CD14-positive monocyte (primary cell): Measurements from ENCODE around the gene TMEM26. TPM values are rescaled to one million over a fixed set of nuclear protein-coding genes. Genes with fewer than 3 reads are reported as not detected.
A peak's percentile ranks its signal among the peaks of the same experiment; 100 is the strongest.

Source experiments
- DNase-seq, 3 donors: peaks; one replicate each; pipeline ENCODE4 v3.0.0-alpha.2; 2011 to 2022
- H2AFZ ChIP-seq: 2 replicates; pipeline ENCODE4 v1.6.0; 2012; ENCODE audit warnings: mild to moderate bottlenecking, low read depth, low read length, inconsistent platforms; ENCODE audit not compliant: insufficient read depth, poor library complexity, severe bottlenecking
- H3K27ac ChIP-seq, 2 donors: 1 replicate in 1 of 2; 2 replicates in 1 of 2; pipeline ENCODE4 v1.5.1; 2012 to 2013; ENCODE audit warnings: low read length in 2 of 2, control low read depth in 1 of 2, inconsistent platforms in 1 of 2, low read depth in 1 of 2, mild to moderate bottlenecking in 1 of 2
- H3K27me3 ChIP-seq, 2 donors: one replicate each; pipeline versions ENCODE4 v1.6.0 to v1.6.1; 2011 to 2013; ENCODE audit warnings: low read length in 2 of 2; ENCODE audit not compliant: control insufficient read depth in 2 of 2, insufficient read depth in 2 of 2
- H3K36me3 ChIP-seq, 2 donors: replicated peaks in 1 of 2; 1 replicate in 1 of 2; 2 replicates in 1 of 2; pipeline versions ENCODE4 v1.5.1 to v1.6.1; 2012 to 2013; ENCODE audit warnings: low read length in 2 of 2, control low read depth in 1 of 2, inconsistent platforms in 1 of 2, mild to moderate bottlenecking in 1 of 2; ENCODE audit not compliant: insufficient read depth in 2 of 2, control insufficient read depth in 1 of 2
- H3K4me1 ChIP-seq, 2 donors: 1 replicate in 1 of 2; 2 replicates in 1 of 2; pipeline versions ENCODE4 v1.5.1 to v1.6.1; 2012 to 2013; ENCODE audit warnings: low read length in 2 of 2, control low read depth in 1 of 2, inconsistent platforms in 1 of 2, mild to moderate bottlenecking in 1 of 2, moderate library complexity in 1 of 2; ENCODE audit not compliant: insufficient read depth in 2 of 2, control insufficient read depth in 1 of 2
- H3K4me2 ChIP-seq: replicated peaks from 2 replicates; pipeline ENCODE3; 2012; ENCODE audit warnings: low read length, moderate library complexity, mild to moderate bottlenecking; ENCODE audit not compliant: poor library complexity, severe bottlenecking; ENCODE audit errors: extremely low read depth
- H3K4me3 ChIP-seq, 3 experiments: fragments of 200-600 bp in 1 of 3; sonication (generic) in 1 of 3; replicated peaks in 1 of 3; 1 replicate in 2 of 3; 2 replicates in 1 of 3; pipeline ENCODE4 v1.5.1; 2011 to 2013; ENCODE audit warnings: low read length in 3 of 3, mild to moderate bottlenecking in 3 of 3, control low read depth in 2 of 3, low read depth in 2 of 3, inconsistent platforms in 1 of 3, moderate library complexity in 1 of 3
- H3K79me2 ChIP-seq: 2 replicates; pipeline ENCODE4 v1.6.0; 2012; ENCODE audit warnings: mild to moderate bottlenecking, control low read depth, inconsistent platforms, low read length, moderate library complexity; ENCODE audit not compliant: insufficient read depth
- H3K9ac ChIP-seq: 2 replicates; pipeline ENCODE4 v1.6.0; 2017; ENCODE audit warnings: low read length, mild to moderate bottlenecking; ENCODE audit not compliant: insufficient read depth, poor library complexity, severe bottlenecking
- H3K9me3 ChIP-seq, 2 donors: replicated peaks in 1 of 2; 1 replicate in 1 of 2; 2 replicates in 1 of 2; pipeline versions ENCODE4 v1.5.1 to v1.6.1; 2012 to 2013; ENCODE audit warnings: low read length in 2 of 2, control low read depth in 1 of 2; ENCODE audit not compliant: control insufficient read depth in 1 of 2, insufficient read depth in 1 of 2
- H4K20me1 ChIP-seq: 2 replicates; pipeline ENCODE4 v1.6.0; 2012; ENCODE audit warnings: mild to moderate bottlenecking, low read length, control low read depth, moderate library complexity; ENCODE audit not compliant: insufficient read depth
- H3K27ac Mint-ChIP-seq, 7 donors: one replicate each; pipeline ENCODE4 v1.8.0; 2020; ENCODE audit warnings: mild to moderate bottlenecking in 7 of 7, mixed read lengths in 7 of 7, moderate library complexity in 6 of 7, inconsistent platforms in 2 of 7
- H3K27me3 Mint-ChIP-seq, 3 donors: one replicate each; pipeline ENCODE4 v1.8.0; 2021 to 2022; ENCODE audit warnings: low read depth in 3 of 3, mild to moderate bottlenecking in 3 of 3, mixed read lengths in 3 of 3, moderate library complexity in 3 of 3, inconsistent platforms in 1 of 3
- H3K36me3 Mint-ChIP-seq, 2 donors: one replicate each; pipeline ENCODE4 v1.8.0; 2020; ENCODE audit warnings: mixed read lengths in 2 of 2, inconsistent platforms in 1 of 2, mild to moderate bottlenecking in 1 of 2
- H3K4me1 Mint-ChIP-seq: one replicate; pipeline ENCODE4 v1.8.0; 2020; ENCODE audit warnings: mild to moderate bottlenecking, mixed read lengths
- H3K4me3 Mint-ChIP-seq, 2 donors: one replicate each; pipeline ENCODE4 v1.8.0; 2020; ENCODE audit warnings: mild to moderate bottlenecking in 2 of 2, mixed read lengths in 2 of 2, moderate library complexity in 1 of 2
- H3K9me3 Mint-ChIP-seq, 7 donors: one replicate each; pipeline ENCODE4 v1.8.0; 2020 to 2022; ENCODE audit warnings: mixed read lengths in 7 of 7, mild to moderate bottlenecking in 6 of 7, moderate library complexity in 6 of 7, inconsistent platforms in 2 of 7
- CTCF ChIP-seq: fragments of 200-600 bp; IDR thresholded peaks from one replicate; pipeline ENCODE4 v1.8.0; 2022; ENCODE audit warnings: antibody characterized with exemption, mild to moderate bottlenecking
- WGBS: methylation state at CpG from one replicate; pipeline ENCODE4 v1.1.5; 2013; ENCODE audit warnings: missing lambda C conversion rate; ENCODE audit not compliant: insufficient coverage; 5-methylcytosine and 5-hydroxymethylcytosine counted together
- intact Hi-C, 2 donors: fragments of 100-400 bp; cut with micrococcal nuclease; formaldehyde crosslinking; loops; one replicate each; pipeline versions ENCODE4 v1.15.0 to v1.15.1; 2023
- polyA plus RNA-seq, 3 donors: library from polyadenylated mRNA; depleted of rRNA in 1 of 3; unstranded in 2 of 3; stranded (reverse) in 1 of 3; fragments of 300-500 nt in 2 of 3; fragments of >200 nt in 1 of 3; fragmentation: Illumina TruSeq in 2 of 3; gene quantifications; 1 replicate in 2 of 3; 2 replicates in 1 of 3; pipeline ENCODE4 v1.2.3, GENCODE V29; 2012 to 2021

TMEM26 gene
- polyA plus RNA-seq, 3 donors = not detected

- Histone ChIP-seq H2AFZ (peak overlapping the region; percentile 63), H3K4me2 (peak overlapping the region; percentile 50), H3K79me2 (no peaks in the 10 kb centered on the region), H3K4me1 (peaks cover 14 to 16% of the 10 kb centered on the region in 2 donors), H3K4me3 (peak overlapping the region in 1 of 3 experiments; percentile 59), H3K9ac (no peak overlapping the region), H4K20me1 (no peaks in the 10 kb centered on the region), H3K27me3 (peaks cover 32 to 43% of the 10 kb centered on the region in 2 donors), H3K9me3 (peaks cover 0 to 11% of the 10 kb centered on the region in 2 donors), H3K36me3 (no peaks in the 10 kb centered on the region), H3K27ac (no peak overlapping the region)
- Mint-ChIP-seq H3K4me1 (peaks cover 17% of the 10 kb centered on the region), H3K9me3 (peaks cover 0 to 7% (median 1%) of the 10 kb centered on the region in 7 donors), H3K27me3 (peaks cover 32 to 50% (median 37%) of the 10 kb centered on the region in 3 donors), H3K4me3 (peak overlapping the region; percentile 62 to 83), H3K36me3 (no peaks in the 10 kb centered on the region), H3K27ac (no peak overlapping the region)
- WGBS = 6% methylated on average over 25 of the region's 28 CpGs
- no peak for TF ChIP-seq CTCF
- DNase-seq = peak in 1 of 3 donors; percentile 35
- intact Hi-C loops = no loop called here
These were observed 980 bp downstream of the TMEM26 start for GRCh38 chr10:61452151-61452651.

GRCh38 chr10:61451357-61451756, 1.8 kb downstream of the TMEM26 start:
- no peaks in the 10 kb centered on the region for H3K36me3 Mint-ChIP-seq
- peak overlapping the region in 1 of 2 donors; percentile 70 for H3K4me3 Mint-ChIP-seq
- peaks cover 17% of the 10 kb centered on the region for H3K4me1 Mint-ChIP-seq
- no peak for DNase-seq
- Histone ChIP-seq H3K4me1 (peaks cover 14 to 16% of the 10 kb centered on the region in 2 donors), H4K20me1 (no peaks in the 10 kb centered on the region), H3K36me3 (no peaks in the 10 kb centered on the region), H2AFZ (no peak overlapping the region), H3K4me2 (no peak overlapping the region), H3K27ac (no peak overlapping the region), H3K9me3 (peaks cover 0 to 11% of the 10 kb centered on the region in 2 donors), H3K27me3 (peaks cover 32 to 43% of the 10 kb centered on the region in 2 donors), H3K4me3 (no peak overlapping the region), H3K79me2 (no peaks in the 10 kb centered on the region), H3K9ac (no peak overlapping the region)
- H3K27me3 Mint-ChIP-seq = peaks cover 32 to 50% (median 35%) of the 10 kb centered on the region in 3 donors
- intact Hi-C loops = no loop called here
- no CpG with 5 or more reads among the region's 3 CpGs for WGBS
- H3K27ac Mint-ChIP-seq = no peak overlapping the region
- no peak for TF ChIP-seq CTCF
- peaks cover 0 to 7% (median 1%) of the 10 kb centered on the region in 7 donors for H3K9me3 Mint-ChIP-seq
